A549 (cell line): ENCODE data around the gene TGFBR1. TPM values are rescaled to one million over a fixed set of nuclear protein-coding genes. Genes with fewer than 3 reads are reported as not detected.

ENCODE experiments used
- ATAC-seq, 2 experiments: fragments of 200-7000 bp in 1 of 2; fragments of >200 bp in 1 of 2; cut with Nextera tagmentation in 1 of 2; cut with Tn5 transposase in 1 of 2; 3 replicates each; pipeline versions ENCODE4 v1.8.0 to v1.9.1; 2018 to 2020; ENCODE audit warnings: mild to moderate bottlenecking in 1 of 2, moderate library complexity in 1 of 2
- CTCF ChIA-PET: fragments of 300-600 bp; sonication (Branson Sonifier 250); formaldehyde crosslinking; extraction: SDS; loops from one replicate; lab custom pipeline; 2021; ENCODE audit warnings: antibody characterized with exemption, inconsistent platforms; lab: Yijun Ruan, JAX
- POLR2A ChIA-PET: fragments of 350-600 bp; formaldehyde crosslinking; extraction: SDS; loops from one replicate; lab custom pipeline; 2021; ENCODE audit warnings: antibody characterized with exemption, inconsistent platforms; lab: Yijun Ruan, JAX
- DNase-seq, 2 experiments: peaks; one replicate each; pipeline versions ENCODE4 v3.0.0 to v3.0.0-alpha.2; 2011 to 2016; ENCODE audit warnings: low read depth in 1 of 2, low spot score in 1 of 2
- FAIRE-seq: peaks from 2 replicates; lab custom pipeline; 2011; peaks lifted over from hg19 to GRCh38; lab: Jason Lieb, UNC
- H3K27ac ChIP-seq, 2 experiments: fragments of >200 bp; sonication (Bioruptor Twin); formaldehyde crosslinking; 3 replicates each; pipeline ENCODE4 v1.5.1; 2016 to 2017
- H3K4me1 ChIP-seq: fragments of >200 bp; sonication (Bioruptor Twin); formaldehyde crosslinking; 3 replicates; pipeline ENCODE4 v1.6.1; 2016
- H3K4me2 ChIP-seq: fragments of >200 bp; sonication (Bioruptor Twin); formaldehyde crosslinking; 3 replicates; pipeline ENCODE4 v1.6.1; 2016
- H3K4me3 ChIP-seq: fragments of >200 bp; sonication (Bioruptor Twin); formaldehyde crosslinking; 3 replicates; pipeline ENCODE4 v1.5.1; 2016
- H3K9me3 ChIP-seq: fragments of >200 bp; sonication (Bioruptor Twin); formaldehyde crosslinking; 3 replicates; pipeline ENCODE4 v1.6.1; 2016
- ATOH8 ChIP-seq: fragments of 250-450 bp; sonication (Bioruptor Pico); IDR thresholded peaks from 2 replicates; pipeline ENCODE4 v1.5.0; 2020; ENCODE audit warnings: low read depth, mild to moderate bottlenecking, moderate library complexity
- BCL3 ChIP-seq: fragments of >200 bp; sonication (Bioruptor Twin); formaldehyde crosslinking; IDR thresholded peaks from 3 replicates; pipeline ENCODE4 v1.6.1; 2016
- BHLHE40 ChIP-seq: IDR thresholded peaks from 2 replicates; pipeline ENCODE4 v1.6.1; 2012; ENCODE audit warnings: low read depth, low read length, inconsistent platforms
- CHD2 ChIP-seq: fragments of 150-350 bp; IDR thresholded peaks from 2 replicates; pipeline ENCODE4 v1.6.1; 2014; ENCODE audit warnings: low read length; ENCODE audit not compliant: partially characterized antibody
- CHD4 ChIP-seq: fragments of 200-600 bp; sonication (generic); IDR thresholded peaks from 2 replicates; pipeline ENCODE4 v1.6.1; 2016; ENCODE audit warnings: antibody characterized with exemption, mild to moderate bottlenecking, borderline replicate concordance
- E2F6 ChIP-seq: IDR thresholded peaks from 2 replicates; pipeline ENCODE4 v1.6.1; 2012; ENCODE audit warnings: low read depth, borderline replicate concordance
- EP300 ChIP-seq, 2 experiments: fragments of >200 bp; sonication (Bioruptor Twin); formaldehyde crosslinking; IDR thresholded peaks; 2 replicates in 1 of 2; 3 replicates in 1 of 2; pipeline ENCODE4 v1.6.1; 2016 to 2017
- GATA3 ChIP-seq: IDR thresholded peaks from 2 replicates; pipeline ENCODE4 v1.6.1; 2012; ENCODE audit warnings: borderline replicate concordance
- HOXB13 ChIP-seq: fragments of 250-450 bp; sonication (Bioruptor Pico); IDR thresholded peaks from 2 replicates; pipeline ENCODE4 v1.5.0; 2020; ENCODE audit warnings: low read depth, mild to moderate bottlenecking, moderate library complexity
- JUNB ChIP-seq: fragments of >200 bp; sonication (Bioruptor Twin); formaldehyde crosslinking; IDR thresholded peaks from 2 replicates; pipeline ENCODE4 v1.6.1; 2016
- MAFK ChIP-seq: fragments of 450-650 bp; IDR thresholded peaks from 2 replicates; pipeline ENCODE4 v1.6.1; 2014; ENCODE audit not compliant: partially characterized antibody
- PHF8 ChIP-seq: fragments of 200-600 bp; sonication (generic); IDR thresholded peaks from 2 replicates; pipeline ENCODE4 v1.6.1; 2016; ENCODE audit warnings: low read depth, mild to moderate bottlenecking, antibody characterized with exemption, moderate library complexity, borderline replicate concordance
- RARB ChIP-seq: fragments of 250-450 bp; sonication (Bioruptor Pico); IDR thresholded peaks from 2 replicates; pipeline ENCODE4 v1.8.0; 2021; ENCODE audit warnings: mild to moderate bottlenecking, moderate library complexity
- REST ChIP-seq: fragments of 200-600 bp; sonication (generic); IDR thresholded peaks from 2 replicates; pipeline ENCODE4 v1.6.1; 2016; ENCODE audit warnings: antibody characterized with exemption, mild to moderate bottlenecking, moderate library complexity
- SMC3 ChIP-seq: fragments of >200 bp; sonication (Bioruptor Twin); formaldehyde crosslinking; IDR thresholded peaks from 3 replicates; pipeline ENCODE4 v1.6.1; 2018; ENCODE audit warnings: inconsistent platforms
- SREBF2 ChIP-seq: fragments of 450-650 bp; IDR thresholded peaks from 2 replicates; pipeline ENCODE4 v1.6.1; 2014; ENCODE audit warnings: mild to moderate bottlenecking, moderate library complexity
- TFCP2L1 ChIP-seq: fragments of 250-450 bp; sonication (Bioruptor Pico); IDR thresholded peaks from 2 replicates; pipeline ENCODE4 v1.5.0; 2021; ENCODE audit warnings: mild to moderate bottlenecking
- ZC3H11A ChIP-seq: fragments of 450-650 bp; IDR thresholded peaks from 2 replicates; pipeline ENCODE4 v1.6.1; 2014; ENCODE audit warnings: antibody characterized with exemption, mild to moderate bottlenecking
- WGBS: methylation state at CpG from one replicate; pipeline ENCODE4 v1.1.6; 2017; ENCODE audit errors: missing lambda C conversion rate; 5-methylcytosine and 5-hydroxymethylcytosine counted together
- polyA plus RNA-seq, 4 experiments: library from polyadenylated mRNA; depleted of rRNA in 3 of 4; stranded (reverse); fragments of >200 nt; fragmentation: RNase III in 1 of 4; extraction: RNeasy Plus Mini Kit Qiagen cat#74134 plus additional on column Dnase treatment in 1 of 4; gene quantifications; 2 replicates in 3 of 4; 3 replicates in 1 of 4; pipeline ENCODE4 v1.2.3, GENCODE V29; 2011 to 2017

TGFBR1 gene
- polyA plus RNA-seq, 2 of the 4 experiments (the other 2 are of a cell fraction): 25.8 to 45.5 TPM

GRCh38 chr9:99075246-99075912 lies 29.5 kb upstream of the TGFBR1 start:
- no peak overlapping the region for H3K4me2 ChIP-seq
- ATAC-seq: no peak
- no peak overlapping the region for H3K27ac ChIP-seq
- H3K9me3 ChIP-seq: no peaks in the 10 kb centered on the region
- FAIRE-seq: no peak
- no peak overlapping the region for H3K4me3 ChIP-seq
- CTCF ChIA-PET: interaction anchor here (0.6 to 1.6 kb wide), 6 partner anchors 9 to 77 kb away, joined by 3 to 4 read pairs (median 4); no protein-coding TSS in a partner anchor
- POLR2A ChIA-PET: no interaction called here
- TF ChIP-seq CHD4: no peak
- TF ChIP-seq ATOH8 (CRISPR knock-in tag): no peak
- no peak for TF ChIP-seq HOXB13 (CRISPR knock-in tag)
- no peak for TF ChIP-seq TFCP2L1 (CRISPR knock-in tag)
- no peak for TF ChIP-seq EP300 (IDR thresholded peaks at IDR 0.05)
- no peak for TF ChIP-seq BCL3
- no peak for TF ChIP-seq BHLHE40
- no peak for TF ChIP-seq SREBF2
- TF ChIP-seq E2F6: no peak
- TF ChIP-seq RARB (CRISPR knock-in tag): no peak
- no peak for TF ChIP-seq CHD2
- TF ChIP-seq ZC3H11A: no peak
- no peak for TF ChIP-seq GATA3
- TF ChIP-seq JUNB: no peak
- TF ChIP-seq MAFK: no peak
- no peaks in the 10 kb centered on the region for H3K4me1 ChIP-seq
- no peak for DNase-seq
- 52% methylated on average over 6 of the region's 6 CpGs for WGBS

- 35% methylated on average over 4 of the region's 4 CpGs for WGBS
- ChIA-PET POLR2A (no interaction called here), CTCF (interaction anchor here (0.8 to 1.6 kb wide), 2 partner anchors 8 to 78 kb away, joined by 3 to 4 read pairs; no protein-coding TSS in a partner anchor)
- H3K27ac ChIP-seq: no peak overlapping the region
- no peaks in the 10 kb centered on the region for H3K4me1 ChIP-seq
- no peak for TF ChIP-seq REST
- no peak for TF ChIP-seq SMC3
- no peak for TF ChIP-seq PHF8
- DNase-seq (no peak), FAIRE-seq (no peak), ATAC-seq (no peak)
- no peaks in the 10 kb centered on the region for H3K9me3 ChIP-seq
- H3K4me3 ChIP-seq: no peak overlapping the region
- H3K4me2 ChIP-seq: no peak overlapping the region
Observed at GRCh38 chr9:99076030-99076429, 28.9 kb upstream of the TGFBR1 start.
